PC-9 (cell line): Measurements from ENCODE around the gene HELT.
"Not testable (repeated sequence)": the region's sequence is repeated elsewhere in the genome, so short reads cannot be mapped to it uniquely, and the experiment has no call there.

ENCODE experiments used
- EZH2 ChIP-seq: fragments of 200-600 bp; sonication (generic); IDR thresholded peaks from 2 replicates; pipeline ENCODE4 v1.8.0; 2017; ENCODE audit warnings: antibody characterized with exemption, low read depth
- TF ChIP-seq, protein P1 (sequence below): fragments of 200-600 bp; sonication (generic); conservative IDR thresholded peaks from 2 replicates; pipeline ENCODE4 v1.6.1; 2017; ENCODE audit warnings: mixed run types, antibody characterized with exemption, mild to moderate bottlenecking, moderate library complexity

- TF ChIP-seq, protein P1, sequence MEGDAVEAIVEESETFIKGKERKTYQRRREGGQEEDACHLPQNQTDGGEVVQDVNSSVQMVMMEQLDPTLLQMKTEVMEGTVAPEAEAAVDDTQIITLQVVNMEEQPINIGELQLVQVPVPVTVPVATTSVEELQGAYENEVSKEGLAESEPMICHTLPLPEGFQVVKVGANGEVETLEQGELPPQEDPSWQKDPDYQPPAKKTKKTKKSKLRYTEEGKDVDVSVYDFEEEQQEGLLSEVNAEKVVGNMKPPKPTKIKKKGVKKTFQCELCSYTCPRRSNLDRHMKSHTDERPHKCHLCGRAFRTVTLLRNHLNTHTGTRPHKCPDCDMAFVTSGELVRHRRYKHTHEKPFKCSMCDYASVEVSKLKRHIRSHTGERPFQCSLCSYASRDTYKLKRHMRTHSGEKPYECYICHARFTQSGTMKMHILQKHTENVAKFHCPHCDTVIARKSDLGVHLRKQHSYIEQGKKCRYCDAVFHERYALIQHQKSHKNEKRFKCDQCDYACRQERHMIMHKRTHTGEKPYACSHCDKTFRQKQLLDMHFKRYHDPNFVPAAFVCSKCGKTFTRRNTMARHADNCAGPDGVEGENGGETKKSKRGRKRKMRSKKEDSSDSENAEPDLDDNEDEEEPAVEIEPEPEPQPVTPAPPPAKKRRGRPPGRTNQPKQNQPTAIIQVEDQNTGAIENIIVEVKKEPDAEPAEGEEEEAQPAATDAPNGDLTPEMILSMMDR: not testable (repeated sequence)
- not testable (repeated sequence) for TF ChIP-seq EZH2
Observed at GRCh38 chr4:184976348-184976747, 41.9 kb upstream of the HELT start.
